ENCODE data around the gene SDHA. TPM values are rescaled to one million over a fixed set of nuclear protein-coding genes. Genes with fewer than 3 reads are reported as not detected.

Gene SDHA
- total and polyA plus RNA-seq, 5 experiments from 2014 or later: 130 to 200 (median 160) TPM

GRCh38 chr5:178110-178509 lies 40.0 kb upstream of the SDHA start:
- Mint-ChIP-seq H3K36me3 (no peaks in the 10 kb centered on the region), H3K4me1 (no peaks in the 10 kb centered on the region), H3K9me3 (no peaks in the 10 kb centered on the region), H3K4me3 (no peak overlapping the region), H3K27me3 (peaks cover 0 to 10% (median 3%) of the 10 kb centered on the region in 5 donors), H3K27ac (no peak overlapping the region)
- DNase-seq (no peak), ATAC-seq (no peak)
- POLR2A ChIA-PET: no interaction called here

- POLR2A ChIA-PET: no interaction called here
- Mint-ChIP-seq H3K27me3 (peaks cover 0 to 10% (median 3%) of the 10 kb centered on the region in 5 donors), H3K27ac (no peak overlapping the region), H3K4me1 (no peaks in the 10 kb centered on the region), H3K4me3 (no peak overlapping the region), H3K36me3 (no peaks in the 10 kb centered on the region), H3K9me3 (no peaks in the 10 kb centered on the region)
- DNase-seq (no peak), ATAC-seq (no peak)
These were observed 38.7 kb upstream of the SDHA start for GRCh38 chr5:179401-179800.

- no peak overlapping the region for H3K27ac Mint-ChIP-seq
- POLR2A ChIA-PET: no interaction called here
- H3K4me3 Mint-ChIP-seq: no peak overlapping the region
- H3K36me3 Mint-ChIP-seq: no peaks in the 10 kb centered on the region
- peaks cover 0 to 10% (median 3%) of the 10 kb centered on the region in 5 donors for H3K27me3 Mint-ChIP-seq
- no peaks in the 10 kb centered on the region for H3K4me1 Mint-ChIP-seq
- no peaks in the 10 kb centered on the region for H3K9me3 Mint-ChIP-seq
- DNase-seq (no peak), ATAC-seq (no peak)
These were observed 37.7 kb upstream of the SDHA start for GRCh38 chr5:180286-180918.

- Mint-ChIP-seq H3K27me3 (peaks cover 0 to 10% (median 3%) of the 10 kb centered on the region in 5 donors), H3K36me3 (no peaks in the 10 kb centered on the region), H3K4me3 (no peak overlapping the region), H3K27ac (no peak overlapping the region), H3K4me1 (no peaks in the 10 kb centered on the region), H3K9me3 (no peaks in the 10 kb centered on the region)
- ATAC-seq (no peak), DNase-seq (no peak)
- POLR2A ChIA-PET: no interaction called here
These were observed 37.0 kb upstream of the SDHA start for GRCh38 chr5:181160-181559.

- Mint-ChIP-seq H3K36me3 (no peaks in the 10 kb centered on the region), H3K27ac (no peak overlapping the region), H3K4me3 (no peak overlapping the region), H3K4me1 (no peaks in the 10 kb centered on the region), H3K9me3 (no peaks in the 10 kb centered on the region), H3K27me3 (peaks cover 0 to 10% (median 3%) of the 10 kb centered on the region in 5 donors)
- POLR2A ChIA-PET: no interaction called here
- DNase-seq (no peak), ATAC-seq (no peak)
These were observed 36.6 kb upstream of the SDHA start for GRCh38 chr5:181566-181965.

- H3K4me3 Mint-ChIP-seq: no peak overlapping the region
- peaks cover 0 to 10% (median 3%) of the 10 kb centered on the region in 5 donors for H3K27me3 Mint-ChIP-seq
- no peaks in the 10 kb centered on the region for H3K9me3 Mint-ChIP-seq
- no peak for ATAC-seq
- H3K4me1 Mint-ChIP-seq: no peaks in the 10 kb centered on the region
- peak overlapping the region in 2 of 10 donors; percentile 33 to 41 for H3K27ac Mint-ChIP-seq
- POLR2A ChIA-PET: no interaction called here
- no peak for DNase-seq
- H3K36me3 Mint-ChIP-seq: no peaks in the 10 kb centered on the region
These were observed 36.0 kb upstream of the SDHA start for GRCh38 chr5:182126-182525.

GRCh38 chr5:184471-184870 lies 33.6 kb upstream of the SDHA start:
- Mint-ChIP-seq H3K36me3 (no peaks in the 10 kb centered on the region), H3K27me3 (peaks cover 0 to 10% (median 3%) of the 10 kb centered on the region in 5 donors), H3K9me3 (no peaks in the 10 kb centered on the region), H3K4me1 (peaks cover 3 to 9% (median 8%) of the 10 kb centered on the region in 4 donors), H3K27ac (no peak overlapping the region), H3K4me3 (no peak overlapping the region)
- POLR2A ChIA-PET: no interaction called here
- no peak for ATAC-seq
- DNase-seq: no peak

- peaks cover 3 to 10% (median 4%) of the 10 kb centered on the region in 5 donors for H3K27me3 Mint-ChIP-seq
- POLR2A ChIA-PET: no interaction called here
- ATAC-seq (no peak), DNase-seq (no peak)
- peaks cover 3 to 12% (median 9%) of the 10 kb centered on the region in 4 donors for H3K4me1 Mint-ChIP-seq
- H3K9me3 Mint-ChIP-seq: no peaks in the 10 kb centered on the region
- no peaks in the 10 kb centered on the region for H3K36me3 Mint-ChIP-seq
- H3K4me3 Mint-ChIP-seq: no peak overlapping the region
- H3K27ac Mint-ChIP-seq: no peak overlapping the region
These were observed 32.7 kb upstream of the SDHA start for GRCh38 chr5:185095-186070.

GRCh38 chr5:186091-187041 lies 31.8 kb upstream of the SDHA start:
- H3K27me3 Mint-ChIP-seq: peaks cover 0 to 5% (median 4%) of the 10 kb centered on the region in 5 donors
- ATAC-seq (no peak), DNase-seq (no peak)
- peaks cover 3 to 14% (median 9%) of the 10 kb centered on the region in 4 donors for H3K4me1 Mint-ChIP-seq
- no peak overlapping the region for H3K27ac Mint-ChIP-seq
- POLR2A ChIA-PET: no interaction called here
- H3K36me3 Mint-ChIP-seq: no peaks in the 10 kb centered on the region
- H3K4me3 Mint-ChIP-seq: no peak overlapping the region
- H3K9me3 Mint-ChIP-seq: no peaks in the 10 kb centered on the region

GRCh38 chr5:187042-187431 lies 31.1 kb upstream of the SDHA start:
- POLR2A ChIA-PET: interaction anchor here (2.2 kb wide), 1 partner anchor 32 kb away, joined by 32 read pairs; the partner anchor contains the start of genes CCDC127 and SDHA
- Mint-ChIP-seq H3K27me3 (peaks cover 0 to 5% (median 4%) of the 10 kb centered on the region in 5 donors), H3K27ac (no peak overlapping the region), H3K4me3 (peak overlapping the region in 1 of 10 donors; percentile 10), H3K4me1 (peaks cover 3 to 14% (median 9%) of the 10 kb centered on the region in 4 donors), H3K9me3 (no peaks in the 10 kb centered on the region), H3K36me3 (no peaks in the 10 kb centered on the region)
- DNase-seq (no peak), ATAC-seq (no peak)

GRCh38 chr5:187617-188451 lies 30.3 kb upstream of the SDHA start:
- Mint-ChIP-seq H3K27me3 (peaks cover 0 to 6% (median 4%) of the 10 kb centered on the region in 5 donors), H3K4me3 (peak overlapping the region in 5 of 10 donors; percentile 19 to 80 (median 66)), H3K9me3 (no peaks in the 10 kb centered on the region), H3K4me1 (peaks cover 3 to 16% (median 10%) of the 10 kb centered on the region in 4 donors), H3K27ac (peak overlapping the region in 3 of 10 donors; percentile 3 to 69 (median 24)), H3K36me3 (no peaks in the 10 kb centered on the region)
- POLR2A ChIA-PET: interaction anchor here (0.6 to 2.2 kb wide), 4 partner anchors 11 to 284 kb away, joined by 3 to 32 read pairs (median 4); partner anchors contain the start of genes CCDC127, PDCD6 and SDHA
- no peak for DNase-seq
- no peak for ATAC-seq
